ENCODE data around the gene C16orf89. TPM values are rescaled to one million over a fixed set of nuclear protein-coding genes. Genes with fewer than 3 reads are reported as not detected.
"Not testable (repeated sequence)": the region's sequence is repeated elsewhere in the genome, so short reads cannot be mapped to it uniquely, and the experiment has no call there.

Gene C16orf89
- polyA plus RNA-seq, 1 donor (not counting 4 experiments of a cell fraction or from before 2014, with no cell fraction given): not detected

DNA sequence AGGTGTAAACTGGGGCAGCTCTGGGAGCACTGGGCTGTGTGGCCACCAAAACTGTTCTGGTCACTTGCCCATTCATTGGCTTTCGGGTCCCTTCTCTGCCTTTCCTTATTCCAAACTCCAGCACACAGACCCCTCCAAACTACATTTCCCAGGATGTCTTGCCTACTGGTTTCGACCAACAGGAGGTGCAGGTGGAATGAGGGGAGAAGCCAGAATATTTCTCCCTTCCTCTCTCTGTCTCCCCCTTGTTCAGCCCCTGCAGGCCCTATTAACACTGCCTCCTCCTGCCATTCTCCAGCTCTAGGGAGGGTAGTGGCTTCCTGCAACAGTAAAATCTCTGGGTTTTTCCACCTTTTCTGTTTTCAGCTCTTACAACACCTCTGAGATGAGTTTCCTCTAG lies 18.8 kb downstream of the C16orf89 start:
- dilution Hi-C loops (cut with MboI; ENCODE audit: extremely low pct_ligation_motif_present, low sequenced_read_pairs): no loop called here
- Histone ChIP-seq H2AFZ (ENCODE audit: control insufficient read depth, low read length) (no peak overlapping the region), H3K79me2 (ENCODE audit: control insufficient read depth, insufficient read depth, low read length) (no peaks in the 10 kb centered on the region), H3K9me3 (ENCODE audit: control insufficient read depth, low read depth, low read length) (no peaks in the 10 kb centered on the region), H3K4me2 (ENCODE audit: control insufficient read depth, extremely low read depth, insufficient read depth, low read depth, low read length) (no peak overlapping the region), H3K27ac (ENCODE audit: control insufficient read depth, insufficient read depth, low read length) (no peak overlapping the region), H3K9ac (ENCODE audit: control insufficient read depth, extremely low read depth, insufficient read depth, low read length) (no peak overlapping the region), H4K20me1 (ENCODE audit: control insufficient read depth, extremely low read depth, insufficient read depth, low read length) (no peaks in the 10 kb centered on the region), H3K4me1 (ENCODE audit: control insufficient read depth, extremely low read depth, insufficient read depth, low read length) (no peaks in the 10 kb centered on the region), H3K4me3 (ENCODE audit: control insufficient read depth in 2 of 3, extremely low read depth in 1 of 3, insufficient read depth in 2 of 3, low read depth in 1 of 3, low read length in 3 of 3) (no peak overlapping the region), H3K9me1 (ENCODE audit: control insufficient read depth, extremely low read depth, insufficient read depth, low read length) (no peaks in the 10 kb centered on the region), H3K36me3 (ENCODE audit: control insufficient read depth in 2 of 2, extremely low read depth in 1 of 2, insufficient read depth in 2 of 2, low read length in 2 of 2) (no peaks in the 10 kb centered on the region), H3K27me3 (ENCODE audit: control insufficient read depth, extremely low read depth, insufficient read depth, low read length) (no peaks in the 10 kb centered on the region)
- FAIRE-seq (no peak), DNase-seq (ENCODE audit: low read depth, low spot score) (no peak)
- TF ChIP-seq EZH2 (IDR thresholded peaks at IDR 0.05; ENCODE audit: low read length): no peak
- TF ChIP-seq, protein P1, sequence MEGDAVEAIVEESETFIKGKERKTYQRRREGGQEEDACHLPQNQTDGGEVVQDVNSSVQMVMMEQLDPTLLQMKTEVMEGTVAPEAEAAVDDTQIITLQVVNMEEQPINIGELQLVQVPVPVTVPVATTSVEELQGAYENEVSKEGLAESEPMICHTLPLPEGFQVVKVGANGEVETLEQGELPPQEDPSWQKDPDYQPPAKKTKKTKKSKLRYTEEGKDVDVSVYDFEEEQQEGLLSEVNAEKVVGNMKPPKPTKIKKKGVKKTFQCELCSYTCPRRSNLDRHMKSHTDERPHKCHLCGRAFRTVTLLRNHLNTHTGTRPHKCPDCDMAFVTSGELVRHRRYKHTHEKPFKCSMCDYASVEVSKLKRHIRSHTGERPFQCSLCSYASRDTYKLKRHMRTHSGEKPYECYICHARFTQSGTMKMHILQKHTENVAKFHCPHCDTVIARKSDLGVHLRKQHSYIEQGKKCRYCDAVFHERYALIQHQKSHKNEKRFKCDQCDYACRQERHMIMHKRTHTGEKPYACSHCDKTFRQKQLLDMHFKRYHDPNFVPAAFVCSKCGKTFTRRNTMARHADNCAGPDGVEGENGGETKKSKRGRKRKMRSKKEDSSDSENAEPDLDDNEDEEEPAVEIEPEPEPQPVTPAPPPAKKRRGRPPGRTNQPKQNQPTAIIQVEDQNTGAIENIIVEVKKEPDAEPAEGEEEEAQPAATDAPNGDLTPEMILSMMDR (optimal IDR thresholded peaks at IDR 0.05 in 1 of 3, IDR thresholded peaks at IDR 0.05 in 1 of 3, conservative IDR thresholded peaks at IDR 0.05 in 1 of 3; ENCODE audit: extremely low read depth in 1 of 3, insufficient read depth in 2 of 3, low read length in 3 of 3): no peak

DNA sequence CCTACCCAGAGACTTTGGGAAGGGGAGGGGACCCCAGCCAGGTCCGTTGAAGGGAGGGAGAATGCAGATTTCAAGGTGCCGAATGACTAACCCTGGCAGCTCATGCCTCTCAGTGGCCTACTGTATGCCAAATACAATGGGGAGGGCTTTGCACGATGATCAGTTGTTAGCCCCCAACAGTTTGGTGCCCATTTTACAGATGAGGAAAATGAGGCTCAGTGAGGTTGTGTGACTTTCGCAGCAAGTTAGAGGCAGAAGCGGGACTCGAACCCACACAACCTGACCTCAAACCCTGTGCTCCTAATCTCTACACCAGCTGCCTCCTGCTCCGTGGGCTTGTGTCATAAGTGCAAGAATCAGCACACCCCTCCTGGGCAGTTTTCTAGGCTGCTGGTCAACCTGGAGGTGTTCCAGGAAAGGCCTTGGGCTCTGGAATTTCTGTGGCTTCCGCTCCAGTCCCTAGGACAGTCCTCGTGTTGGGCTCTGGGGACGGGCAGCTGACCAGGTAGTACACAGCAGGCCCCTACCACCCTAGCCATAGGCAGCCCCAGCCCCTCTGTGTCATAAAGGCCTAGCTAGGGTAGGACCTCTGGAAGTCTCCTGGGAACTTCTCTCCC lies 20.1 kb downstream of the C16orf89 start:
- DNase-seq (ENCODE audit: low read depth, low spot score): no peak
- no peaks in the 10 kb centered on the region for H3K9me1 ChIP-seq (ENCODE audit: control insufficient read depth, extremely low read depth, insufficient read depth, low read length)
- H3K79me2 ChIP-seq (ENCODE audit: control insufficient read depth, insufficient read depth, low read length): no peaks in the 10 kb centered on the region
- H3K27ac ChIP-seq (ENCODE audit: control insufficient read depth, insufficient read depth, low read length): no peak overlapping the region
- no peak overlapping the region for H3K4me2 ChIP-seq (ENCODE audit: control insufficient read depth, extremely low read depth, insufficient read depth, low read depth, low read length)
- FAIRE-seq: no peak
- no peak overlapping the region for H3K9ac ChIP-seq (ENCODE audit: control insufficient read depth, extremely low read depth, insufficient read depth, low read length)
- H2AFZ ChIP-seq (ENCODE audit: control insufficient read depth, low read length): no peak overlapping the region
- dilution Hi-C loops (cut with MboI; ENCODE audit: extremely low pct_ligation_motif_present, low sequenced_read_pairs): no loop called here
- no peaks in the 10 kb centered on the region for H4K20me1 ChIP-seq (ENCODE audit: control insufficient read depth, extremely low read depth, insufficient read depth, low read length)
- H3K4me3 ChIP-seq (ENCODE audit: control insufficient read depth in 2 of 3, extremely low read depth in 1 of 3, insufficient read depth in 2 of 3, low read depth in 1 of 3, low read length in 3 of 3): no peak overlapping the region
- no peaks in the 10 kb centered on the region for H3K27me3 ChIP-seq (ENCODE audit: control insufficient read depth, extremely low read depth, insufficient read depth, low read length)
- H3K36me3 ChIP-seq (ENCODE audit: control insufficient read depth in 2 of 2, extremely low read depth in 1 of 2, insufficient read depth in 2 of 2, low read length in 2 of 2): no peaks in the 10 kb centered on the region
- H3K4me1 ChIP-seq (ENCODE audit: control insufficient read depth, extremely low read depth, insufficient read depth, low read length): no peaks in the 10 kb centered on the region
- TF ChIP-seq EZH2 (IDR thresholded peaks at IDR 0.05; ENCODE audit: low read length): no peak
- TF ChIP-seq, protein P1 (optimal IDR thresholded peaks at IDR 0.05 in 1 of 3, IDR thresholded peaks at IDR 0.05 in 1 of 3, conservative IDR thresholded peaks at IDR 0.05 in 1 of 3; ENCODE audit: extremely low read depth in 1 of 3, insufficient read depth in 2 of 3, low read length in 3 of 3): no peak
- no peaks in the 10 kb centered on the region for H3K9me3 ChIP-seq (ENCODE audit: control insufficient read depth, low read depth, low read length)

DNA sequence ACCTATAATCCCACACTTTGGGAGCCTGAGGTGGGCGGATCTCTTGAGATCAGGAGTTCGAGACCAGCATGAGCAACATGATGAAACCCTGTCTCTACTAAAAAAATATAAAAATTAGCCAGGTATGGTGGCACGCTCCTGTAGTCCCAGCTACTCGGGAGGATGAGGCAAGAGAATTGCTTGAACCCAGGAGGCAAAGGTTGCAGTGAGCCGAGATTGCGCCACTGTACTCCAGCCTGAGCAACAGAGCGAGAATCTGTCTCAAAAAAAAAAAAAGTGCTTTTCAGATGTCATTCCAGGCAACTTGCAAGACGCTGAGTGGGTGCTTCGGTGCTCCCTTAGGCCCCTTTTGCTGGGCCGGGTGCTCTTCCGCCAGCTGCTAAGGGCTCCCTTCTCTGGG lies 21.2 kb downstream of the C16orf89 start:
- dilution Hi-C loops (cut with MboI; ENCODE audit: extremely low pct_ligation_motif_present, low sequenced_read_pairs); H4K20me1 ChIP-seq (ENCODE audit: control insufficient read depth, extremely low read depth, insufficient read depth, low read length); H3K4me3 ChIP-seq (ENCODE audit: control insufficient read depth in 2 of 3, extremely low read depth in 1 of 3, insufficient read depth in 2 of 3, low read depth in 1 of 3, low read length in 3 of 3); H2AFZ ChIP-seq (ENCODE audit: control insufficient read depth, low read length); H3K9ac ChIP-seq (ENCODE audit: control insufficient read depth, extremely low read depth, insufficient read depth, low read length); H3K27ac ChIP-seq (ENCODE audit: control insufficient read depth, insufficient read depth, low read length); H3K27me3 ChIP-seq (ENCODE audit: control insufficient read depth, extremely low read depth, insufficient read depth, low read length); H3K4me2 ChIP-seq (ENCODE audit: control insufficient read depth, extremely low read depth, insufficient read depth, low read depth, low read length); H3K9me3 ChIP-seq (ENCODE audit: control insufficient read depth, low read depth, low read length); DNase-seq (ENCODE audit: low read depth, low spot score); FAIRE-seq; H3K9me1 ChIP-seq (ENCODE audit: control insufficient read depth, extremely low read depth, insufficient read depth, low read length); H3K4me1 ChIP-seq (ENCODE audit: control insufficient read depth, extremely low read depth, insufficient read depth, low read length); H3K36me3 ChIP-seq (ENCODE audit: control insufficient read depth in 2 of 2, extremely low read depth in 1 of 2, insufficient read depth in 2 of 2, low read length in 2 of 2); H3K79me2 ChIP-seq (ENCODE audit: control insufficient read depth, insufficient read depth, low read length): not testable (repeated sequence)
